RKO (cell line): ENCODE measurements around the gene GATD1.

ENCODE experiments used
- DNase-seq: peaks from one replicate; pipeline ENCODE4 v3.0.0-alpha.2; 2016; ENCODE audit warnings: low spot score

GATD1 gene

DNA sequence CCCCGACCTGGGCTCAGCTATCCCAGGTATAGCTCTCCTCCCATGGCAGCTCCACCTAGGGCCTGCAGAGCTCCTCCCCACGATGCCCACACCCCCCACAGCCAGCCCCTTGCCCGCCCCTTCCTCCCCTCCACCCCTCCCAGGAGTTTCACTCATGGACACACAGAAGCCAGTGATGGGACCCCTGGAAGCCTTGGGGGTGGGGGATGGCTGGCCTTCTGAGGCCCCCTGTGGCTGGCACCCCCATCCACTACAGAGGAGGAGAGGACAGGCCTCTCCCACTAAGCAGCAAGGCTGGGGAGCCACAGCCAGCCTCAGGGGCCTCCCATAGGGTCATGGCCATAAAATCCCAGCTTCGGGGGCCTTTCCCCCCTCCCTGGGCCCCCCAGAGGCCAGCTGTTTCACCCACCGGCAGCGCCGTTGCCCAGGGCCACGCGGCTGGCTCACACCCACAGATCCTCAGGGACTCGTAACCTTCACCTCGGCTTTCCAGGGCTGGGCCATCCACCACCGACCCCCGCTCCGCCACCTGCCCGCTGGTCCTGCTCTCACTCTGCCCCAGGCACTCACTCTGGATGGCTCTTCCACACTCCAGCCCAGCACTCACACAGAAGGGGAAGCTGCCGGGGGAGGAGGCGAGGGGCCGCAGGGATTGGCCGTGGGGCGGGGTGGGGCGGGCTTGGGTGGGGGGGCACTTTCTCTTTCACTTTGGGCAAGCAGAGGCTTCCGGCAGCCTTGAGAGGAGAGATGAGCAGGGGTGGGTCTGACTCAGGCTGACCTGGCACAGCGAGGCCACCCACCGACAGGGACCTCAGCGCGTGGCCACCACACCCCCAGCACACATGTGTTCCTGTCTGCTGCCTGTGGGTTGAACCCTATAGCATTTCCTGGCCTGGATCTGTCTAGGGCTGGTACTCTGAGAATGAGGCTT is 18.6 kb upstream of the GATD1 start:
- DNase-seq = peak; percentile 95

DNA sequence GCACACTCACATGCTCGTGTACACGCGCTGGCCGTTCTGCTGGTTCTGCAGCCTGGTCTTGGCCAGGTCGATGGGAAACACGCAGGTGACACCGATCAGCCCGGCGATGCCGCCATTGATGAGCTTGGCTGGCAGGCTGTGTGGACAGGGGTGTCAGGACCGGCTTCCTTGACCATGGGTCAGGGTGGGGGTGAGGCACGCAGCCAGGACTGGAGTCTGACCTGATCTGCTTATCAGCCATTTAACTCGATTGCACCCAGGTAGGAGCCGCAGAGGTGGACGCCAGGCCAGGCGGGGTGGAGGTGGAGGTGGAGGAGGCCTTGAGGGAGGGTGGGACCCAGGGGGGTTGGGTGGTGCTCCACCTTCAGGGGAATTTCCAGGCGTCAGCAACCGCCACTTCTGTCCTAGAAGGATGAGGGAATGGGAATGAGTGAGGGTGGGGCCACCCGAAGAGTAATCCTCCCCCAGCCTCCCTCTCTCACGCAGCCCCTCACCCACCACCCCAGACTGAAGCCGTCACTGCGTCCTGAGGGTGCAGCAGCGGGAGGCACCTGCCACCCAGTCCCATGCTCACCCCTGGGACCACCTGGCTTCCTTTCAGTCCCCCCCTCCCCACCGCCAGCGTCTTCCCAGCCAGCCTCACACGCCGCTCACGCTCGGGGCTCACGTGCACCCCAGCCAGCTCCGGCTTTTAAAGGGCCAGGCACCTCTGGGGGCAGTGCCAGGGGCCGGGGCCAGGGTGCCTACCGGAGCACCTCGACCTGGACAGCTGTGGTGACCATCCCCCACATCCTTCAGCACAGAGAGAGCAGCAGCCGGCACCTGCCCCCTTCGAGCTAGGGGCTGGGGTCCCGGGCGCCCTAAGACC is 17.7 kb upstream of the GATD1 start:
- peak; percentile 38 for DNase-seq

DNA sequence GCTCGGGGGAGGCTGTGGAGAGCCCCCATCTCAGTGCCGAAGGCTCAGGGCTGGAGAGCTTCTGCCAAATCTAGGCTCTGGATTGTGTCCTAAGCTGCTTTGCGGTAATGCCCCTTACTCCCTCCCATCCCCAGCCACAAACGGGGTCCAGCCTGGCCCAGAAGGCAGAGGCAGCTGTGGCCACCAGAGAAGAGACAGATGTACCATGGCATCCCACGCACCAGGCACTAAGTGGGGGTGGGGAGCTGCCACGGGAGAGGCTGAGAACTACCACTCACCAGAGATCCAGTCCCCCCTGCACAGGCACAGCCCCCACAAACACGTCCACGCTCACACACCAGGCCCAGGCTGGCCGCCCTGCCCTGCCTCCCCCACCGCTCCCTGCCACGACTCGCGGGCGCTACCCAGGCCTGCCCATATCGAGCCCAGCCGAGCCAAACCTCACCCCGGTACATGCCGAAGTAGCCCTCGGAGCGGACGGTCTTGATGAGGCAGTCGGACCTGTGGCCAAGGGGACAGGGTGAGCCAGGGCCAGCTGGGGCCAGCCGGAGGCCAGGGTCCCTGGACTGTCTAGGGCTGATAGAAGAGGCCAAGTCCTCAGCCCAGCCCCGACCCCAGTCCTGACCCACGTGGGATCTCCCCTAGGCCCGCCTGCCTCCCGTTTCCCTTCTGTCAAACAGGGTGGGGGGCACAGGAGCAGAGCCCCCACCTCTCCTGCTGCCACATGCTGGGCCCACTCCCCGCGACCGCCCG is 16.9 kb upstream of the GATD1 start:
- DNase-seq = no peak

DNA sequence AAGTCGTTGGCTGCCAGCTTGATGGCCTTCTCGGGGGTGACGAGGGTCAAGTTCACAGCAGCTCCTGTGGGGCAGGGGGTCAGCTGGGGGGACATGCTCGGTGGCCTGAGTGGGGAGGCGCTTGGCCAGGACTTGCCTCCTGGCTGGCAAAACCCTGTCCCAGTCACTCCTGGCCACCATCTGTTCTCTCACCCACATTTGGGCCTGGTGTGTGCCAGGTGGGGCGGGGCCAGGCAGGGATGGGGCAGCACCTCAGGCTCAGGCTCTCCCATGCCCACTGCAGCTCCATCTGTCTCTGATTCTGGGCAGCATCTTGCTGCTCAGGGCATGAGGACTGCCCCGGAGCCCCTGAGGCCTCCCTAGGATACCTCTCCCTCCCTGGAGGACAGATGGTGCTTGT is 16.3 kb upstream of the GATD1 start:
- DNase-seq = no peak

DNA sequence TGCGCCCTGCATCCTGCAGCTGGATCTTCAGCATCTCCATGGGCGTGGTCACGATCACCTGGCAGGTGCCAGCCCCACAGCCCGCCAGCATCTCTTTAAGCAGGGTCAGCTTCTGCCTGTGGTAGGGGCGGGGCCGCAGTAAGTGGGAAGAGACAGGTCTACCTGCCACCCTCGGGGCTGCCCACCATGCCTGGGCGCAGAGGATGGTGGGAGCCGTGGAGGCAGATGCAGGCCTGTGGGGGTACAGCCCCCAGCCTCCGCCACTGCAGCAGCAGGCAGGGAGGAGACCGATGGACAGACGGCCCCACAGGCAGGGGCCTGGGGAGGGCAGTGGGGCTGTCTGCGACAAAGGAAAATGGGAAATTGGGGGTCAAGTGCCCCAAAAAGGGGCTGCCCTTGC is 15.6 kb upstream of the GATD1 start:
- no peak for DNase-seq

DNA sequence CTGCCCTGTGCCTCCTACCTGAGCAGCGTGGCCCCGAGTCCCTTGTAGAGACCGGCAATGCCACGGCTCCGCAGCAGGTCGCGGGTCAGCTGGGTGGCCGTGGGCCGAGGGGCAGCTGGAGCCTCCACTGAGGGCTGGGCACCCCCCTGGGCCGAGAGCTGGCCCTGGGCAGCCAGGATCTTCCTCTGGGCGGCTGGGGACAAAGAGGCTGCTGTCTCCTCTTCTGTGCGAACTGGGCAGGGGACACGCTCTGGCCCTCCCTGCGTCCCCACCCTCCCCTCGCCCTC is 15.2 kb upstream of the GATD1 start:
- DNase-seq = no peak

DNA sequence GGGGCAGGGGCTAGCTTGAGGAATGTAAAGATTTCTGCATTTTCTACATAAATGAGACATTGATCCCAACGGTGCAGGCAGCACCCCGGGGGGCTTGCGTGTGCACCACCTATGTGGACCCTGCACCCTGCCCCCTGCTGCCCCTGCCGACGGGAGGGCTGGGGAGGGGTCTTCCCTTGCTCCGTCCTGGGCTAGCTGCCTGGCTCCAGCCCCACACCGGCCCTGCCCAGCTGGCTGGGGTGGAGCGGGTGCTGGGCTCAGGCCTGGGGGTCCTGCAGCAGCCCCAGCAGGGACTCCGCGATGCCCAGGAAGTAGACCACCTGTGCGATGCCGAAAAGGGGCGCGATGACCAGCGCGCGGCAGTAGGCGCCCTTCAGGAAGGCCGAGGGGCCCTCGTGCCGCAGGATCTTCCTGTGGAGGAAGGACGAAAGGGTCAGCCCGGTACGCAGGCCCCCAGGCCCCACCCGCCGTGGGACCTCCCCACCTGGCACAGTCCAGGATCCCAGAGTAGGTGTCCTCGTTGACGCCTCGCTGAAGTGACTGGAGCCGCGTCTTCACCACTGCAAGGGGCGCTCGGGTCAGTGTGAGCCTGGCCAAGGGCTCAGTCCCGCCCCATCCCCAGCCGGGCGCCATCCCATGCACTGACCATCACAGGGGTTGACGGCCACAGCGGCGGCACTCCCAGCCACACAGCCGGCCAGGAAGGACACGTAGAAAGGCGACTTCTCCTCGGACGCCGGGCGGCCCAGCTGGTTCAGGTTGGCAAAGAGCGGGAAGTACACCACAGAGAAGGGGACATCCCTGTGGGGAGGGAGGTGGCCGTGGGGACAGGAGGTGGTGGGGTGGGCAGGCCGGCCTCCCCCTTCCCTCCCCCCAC is 14.6 kb upstream of the GATD1 start:
- no peak for DNase-seq

DNA sequence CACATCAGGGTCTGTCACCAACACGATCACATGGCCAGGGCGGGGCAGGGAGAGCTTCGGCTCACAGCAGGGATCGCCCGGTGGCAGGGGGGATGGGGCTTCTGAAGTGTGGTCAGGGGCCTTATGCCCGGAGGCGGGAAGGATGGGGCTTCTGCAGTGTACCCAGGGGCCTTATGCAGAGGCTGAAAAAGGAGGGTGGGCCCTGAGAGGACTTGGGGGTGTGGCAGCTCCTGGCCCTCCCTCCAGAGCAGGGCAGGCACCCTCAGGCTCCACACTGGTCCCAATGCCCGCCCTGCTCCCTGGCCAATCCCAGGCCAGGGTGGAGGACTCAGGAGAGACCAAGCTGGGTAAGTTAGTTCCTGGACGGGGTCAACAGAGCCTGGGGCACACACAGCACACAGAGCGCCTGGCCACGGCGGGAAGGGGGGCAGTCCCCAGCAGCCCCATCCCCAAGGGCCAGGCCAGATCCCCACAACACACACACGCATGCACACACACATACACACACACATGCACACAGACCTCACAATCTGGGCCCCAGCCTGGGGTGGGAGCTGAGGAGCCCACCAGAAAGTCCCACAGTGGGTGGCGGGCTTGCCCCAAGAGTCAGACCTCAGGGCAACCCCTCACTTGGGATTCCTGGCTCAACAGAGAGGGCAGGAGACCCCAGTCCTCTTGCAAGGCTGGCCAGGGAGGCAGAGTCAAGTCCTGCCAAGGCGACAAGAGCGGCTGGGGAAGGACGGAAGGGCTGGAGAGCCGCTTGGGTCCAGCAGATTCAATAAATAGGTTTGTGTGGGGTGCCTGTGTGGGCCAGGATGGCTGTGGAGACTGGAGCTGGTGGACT is 13.7 kb upstream of the GATD1 start:
- no peak for DNase-seq

DNA sequence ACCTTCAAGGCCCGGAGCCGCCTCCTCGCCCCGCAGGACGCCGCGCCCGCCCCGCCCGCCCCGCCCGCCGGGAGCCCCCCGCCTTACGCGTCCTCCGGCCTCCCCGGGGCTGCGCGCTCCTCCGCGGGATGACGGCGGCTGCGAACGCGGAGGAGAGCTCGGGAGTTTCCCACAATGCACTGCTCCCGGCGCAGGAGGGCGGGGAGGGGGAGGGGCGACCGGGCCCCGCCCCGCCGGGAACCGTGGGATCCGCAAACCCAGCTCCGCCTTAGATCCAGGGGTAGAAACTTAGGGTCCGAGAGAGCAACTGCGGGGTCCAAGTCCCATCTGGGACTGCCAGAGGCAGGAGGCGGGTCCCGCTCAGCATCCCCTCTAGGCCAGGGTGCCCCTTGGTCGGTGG is 12.7 kb upstream of the GATD1 start, which contains the start of gene CEND1:
CEND1 (minus strand) TSS at position 148 of the 400 bp plus-strand sequence. CDS start 1,514 bp downstream, outside the sequence.
- DNase-seq = no peak

DNA sequence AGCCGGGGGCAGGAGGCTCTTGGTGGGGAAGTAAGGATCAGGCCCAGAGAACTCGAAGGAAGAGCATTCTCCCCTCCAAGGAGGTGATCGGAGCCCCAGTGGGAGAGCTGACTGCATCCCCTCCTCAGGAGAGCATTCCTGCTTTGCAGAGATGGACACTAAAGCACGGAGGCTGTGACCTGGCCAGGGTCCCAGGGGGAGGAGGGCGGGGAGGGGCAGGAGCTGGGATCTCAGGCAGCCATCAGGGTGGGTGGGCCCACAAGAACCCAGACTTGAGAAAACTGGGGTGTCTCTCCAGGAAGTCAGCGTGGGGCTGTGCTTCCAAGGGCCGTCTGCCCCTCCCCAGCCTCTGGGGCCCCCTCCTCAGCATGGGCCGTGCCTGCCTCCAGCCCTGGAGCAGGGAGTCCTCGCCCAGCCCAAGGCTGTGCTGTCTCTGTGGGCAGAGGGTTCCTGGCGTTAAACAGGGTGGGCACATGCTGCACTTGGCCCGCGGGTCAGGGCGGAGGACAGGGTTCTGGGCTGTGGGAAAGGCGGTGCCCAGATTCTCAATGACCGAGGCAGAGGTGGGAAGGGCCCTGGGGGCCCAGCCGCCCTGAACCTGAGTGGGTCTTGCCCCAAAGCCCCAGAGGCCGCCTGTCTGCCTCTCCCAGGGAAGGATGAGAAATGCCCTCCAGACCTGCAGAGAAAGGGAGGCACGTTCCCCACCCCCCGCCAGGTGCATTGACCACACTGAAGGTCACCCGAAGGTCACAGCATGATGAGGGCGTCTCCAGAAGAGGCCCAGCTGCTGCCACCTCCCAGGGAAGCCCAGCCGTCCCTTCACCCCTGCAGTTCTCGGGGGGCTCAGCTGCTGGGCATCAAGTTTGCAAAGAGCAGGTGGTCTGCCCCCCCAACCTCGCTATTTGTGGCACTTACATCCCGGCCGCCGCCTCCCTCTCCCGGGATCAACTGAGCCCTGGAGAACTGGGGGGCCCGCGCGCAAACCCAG is 12.0 kb upstream of the GATD1 start:
- no peak for DNase-seq

DNA sequence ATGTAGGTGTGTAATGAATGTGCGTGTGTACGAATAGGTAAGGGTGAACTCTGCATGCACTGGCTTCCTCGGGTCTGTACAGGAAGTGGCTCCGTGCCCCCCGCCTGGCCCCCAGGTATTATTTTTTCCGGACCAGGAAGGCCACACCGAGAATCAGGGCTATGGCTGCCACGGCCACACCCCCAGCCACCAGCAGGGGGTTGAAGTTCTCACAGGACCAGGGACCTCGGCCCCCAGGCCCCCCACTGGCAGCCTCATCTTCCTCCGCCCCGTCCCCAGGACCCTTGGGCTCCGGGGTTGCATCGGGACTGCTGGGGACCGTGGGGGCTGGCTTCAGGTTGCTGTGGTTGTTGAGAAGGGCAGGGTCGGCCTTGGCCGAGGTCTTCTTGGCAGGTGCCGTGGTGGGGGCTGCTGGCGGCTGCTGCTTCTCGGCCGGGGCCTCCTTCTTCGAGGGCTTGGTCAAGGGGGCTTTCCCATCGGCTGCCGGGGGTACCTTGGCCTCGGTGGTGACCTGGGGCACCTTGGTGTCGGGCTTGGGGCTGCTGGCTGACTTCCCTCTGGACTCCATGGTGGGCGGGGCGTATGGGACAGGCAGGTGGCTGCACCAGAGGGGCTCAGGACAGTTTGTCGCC is 10.8 kb upstream of the GATD1 start:
- no peak for DNase-seq

DNA sequence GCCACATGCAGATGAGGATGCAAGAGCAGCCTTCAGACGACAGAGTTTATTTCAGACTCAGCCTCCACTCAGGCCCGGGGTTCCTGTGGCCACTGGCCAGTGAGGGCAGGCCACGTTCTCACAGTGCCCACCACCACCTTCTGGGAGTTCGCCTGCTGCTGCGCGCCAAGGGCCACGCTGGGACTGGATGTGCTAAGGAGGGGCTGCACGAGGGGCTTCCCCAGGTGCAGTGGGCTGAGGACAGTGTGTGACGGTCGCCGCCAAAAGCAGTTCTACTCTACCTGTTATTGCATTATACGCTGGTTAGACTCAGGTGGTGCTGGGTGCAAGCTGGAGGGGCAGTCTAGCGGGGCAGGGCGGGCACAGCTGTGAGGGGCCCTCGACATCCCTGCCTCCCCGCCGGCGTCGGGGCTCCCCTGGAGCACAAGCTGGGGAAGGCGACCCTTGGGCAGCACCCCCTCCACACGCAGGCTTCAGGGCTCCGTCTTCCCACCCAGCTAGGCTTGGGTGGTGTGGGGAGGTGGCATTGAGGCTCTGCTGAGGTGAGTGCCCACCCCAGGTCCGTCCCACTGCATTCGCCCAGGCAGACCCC is 9.9 kb upstream of the GATD1 start:
- no peak for DNase-seq

DNA sequence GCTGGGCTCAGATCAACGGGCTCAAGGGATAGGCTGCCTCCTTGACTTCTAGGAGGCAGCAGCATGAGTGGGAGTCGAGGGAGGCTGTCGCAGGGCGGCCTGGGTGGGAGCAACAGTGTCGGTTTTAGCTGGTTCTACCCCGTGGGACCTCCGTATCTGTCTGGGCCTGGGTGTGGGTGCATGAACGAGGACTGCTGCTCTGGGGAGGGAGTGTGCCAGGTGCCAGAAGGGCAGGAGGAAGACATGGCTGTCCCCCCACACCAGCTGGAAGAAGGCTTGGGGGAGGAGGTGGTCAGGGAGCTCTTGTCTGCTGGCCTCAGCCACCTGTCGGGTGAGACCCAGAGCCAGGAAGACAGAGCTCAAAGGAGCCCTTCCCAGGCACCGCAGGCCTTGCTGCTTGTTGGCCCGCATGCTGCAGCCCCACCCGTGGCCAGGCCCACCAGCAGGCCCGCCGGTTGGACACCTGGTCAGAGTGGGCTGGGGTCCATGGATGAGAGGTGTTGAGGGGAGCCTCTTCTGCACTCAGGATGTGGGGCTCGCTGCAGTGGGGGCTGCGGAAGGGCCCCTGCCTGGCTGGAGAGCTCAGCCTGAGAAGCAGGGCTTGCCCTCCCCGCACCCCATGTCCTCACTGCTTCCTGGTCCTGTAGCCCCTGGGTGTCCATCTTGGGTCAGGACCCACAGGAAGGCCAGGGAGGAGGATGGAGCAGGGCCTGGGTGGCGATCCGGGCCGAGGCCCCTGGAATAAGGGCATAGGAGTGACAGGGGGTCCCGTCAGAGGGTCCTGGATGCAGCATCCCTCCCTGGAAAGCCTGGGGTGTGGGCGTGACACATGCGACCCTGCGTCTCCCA is 9.2 kb upstream of the GATD1 start:
- no peak for DNase-seq

DNA sequence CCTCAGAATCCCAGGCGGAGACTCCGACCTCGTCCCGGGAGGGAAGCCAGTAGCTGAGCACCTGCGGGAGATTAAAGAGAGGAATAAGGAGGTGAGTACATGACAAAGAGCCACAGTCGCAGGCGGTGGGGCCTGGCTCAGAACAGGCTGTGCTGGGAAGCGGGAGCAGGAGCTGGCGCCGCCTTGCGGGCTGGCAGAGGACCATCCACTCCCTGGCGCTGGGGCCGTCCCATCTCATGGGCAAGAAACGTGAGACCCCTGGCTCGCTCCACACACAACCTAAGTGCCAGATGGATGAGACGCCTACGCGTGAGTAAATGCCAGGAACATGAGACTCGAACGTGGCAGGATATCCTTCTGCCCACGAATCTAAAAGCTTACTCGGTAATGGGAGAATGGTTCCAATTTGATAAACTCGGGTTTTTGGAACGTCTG is 6.3 kb upstream of the GATD1 start:
- peak; percentile 85 for DNase-seq

DNA sequence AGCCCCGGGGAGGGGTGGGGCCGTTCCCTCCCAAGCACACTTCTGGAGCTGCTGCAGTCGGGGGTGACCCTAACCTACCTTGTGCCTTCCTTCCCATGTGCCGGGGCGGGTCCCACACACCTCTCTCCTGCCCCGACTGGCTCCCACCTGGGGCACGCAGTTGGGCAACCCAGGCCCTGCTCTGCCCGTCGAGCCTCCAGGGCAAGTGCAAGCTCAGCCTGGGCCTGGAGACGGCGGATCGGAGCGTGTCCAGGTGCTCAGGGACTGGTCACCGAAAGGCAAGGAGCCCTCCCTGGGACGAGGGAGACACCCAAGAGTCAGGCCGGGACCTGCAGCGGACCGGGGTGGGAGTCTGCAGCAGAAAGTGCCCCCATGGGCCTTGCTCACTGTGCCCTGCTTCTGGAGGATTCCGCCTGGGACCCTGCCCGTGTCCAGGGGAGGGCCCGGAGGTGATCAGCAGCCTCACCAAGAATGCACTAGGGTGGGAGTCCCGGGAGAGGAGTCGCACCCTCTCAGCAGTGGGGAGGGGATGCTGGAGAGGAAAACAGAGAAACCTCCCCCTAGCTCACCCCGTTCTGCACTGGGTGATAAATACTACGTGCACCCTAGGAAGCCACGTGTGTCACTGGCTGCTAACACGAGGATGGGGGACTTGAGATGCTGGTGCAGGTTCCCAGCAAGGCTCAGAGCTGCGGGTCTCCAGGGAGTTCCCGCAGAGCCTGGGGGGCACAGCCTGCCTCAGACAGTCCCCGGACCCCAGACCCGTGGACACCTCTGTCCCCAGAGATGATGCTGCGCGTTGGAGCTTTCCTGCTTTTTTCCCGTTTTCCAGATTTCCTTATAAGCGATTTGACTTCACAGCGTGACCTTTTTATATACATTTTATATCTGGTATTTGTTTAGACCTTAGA is 5.2 kb upstream of the GATD1 start:
- no peak for DNase-seq

DNA sequence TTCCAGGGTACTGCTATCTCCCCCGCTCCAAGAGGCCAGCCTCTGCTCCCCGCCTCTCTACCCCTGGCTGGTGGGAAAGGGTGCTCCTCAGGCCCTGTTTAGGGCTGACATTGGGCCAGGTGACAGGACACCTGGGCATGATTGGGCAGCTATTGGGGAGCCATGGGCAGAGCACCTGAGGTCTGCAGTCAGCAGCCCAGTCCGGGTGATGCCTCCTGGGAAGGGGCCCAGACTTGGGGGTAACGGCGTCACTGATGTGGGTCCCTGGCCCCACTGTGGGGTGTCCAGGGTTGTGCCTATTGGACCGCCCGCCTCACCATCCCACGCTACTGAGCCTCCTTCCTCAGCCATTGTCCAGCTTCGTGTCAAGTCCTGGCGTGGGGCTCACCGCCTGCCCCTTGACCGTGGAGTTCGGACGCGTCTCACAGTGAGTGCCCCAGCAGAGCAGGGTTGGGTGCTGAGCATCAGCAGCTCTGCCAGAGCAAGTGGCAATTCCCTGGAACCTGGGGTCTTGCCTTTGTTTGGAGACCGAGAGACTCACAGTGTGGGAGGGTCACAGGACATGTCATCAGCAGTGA is 2.8 kb upstream of the GATD1 start:
- DNase-seq = no peak
